PC-3 (cell line): ENCODE results near the gene RNMT. TPM values are rescaled to one million over a fixed set of nuclear protein-coding genes. Genes with fewer than 3 reads are reported as not detected.

Experiments
- ATAC-seq: fragments of 200-7000 bp; cut with Tn5 transposase; 2 replicates; pipeline ENCODE4 v1.9.1; 2020; ENCODE audit warnings: mild to moderate bottlenecking, moderate library complexity
- BruUV-seq: library from RNA; stranded (reverse); fragments of 400-500 nt; replicated peaks from 2 replicates; lab custom pipeline; 2021; lab: Mats Ljungman, UMichigan
- CTCF ChIA-PET: fragments of 300-600 bp; sonication (Branson Sonifier 250); formaldehyde crosslinking; loops from one replicate; lab custom pipeline; 2022; ENCODE audit warnings: antibody characterized with exemption; lab: Charles Lee
- POLR2A ChIA-PET: fragments of 300-600 bp; sonication (Branson Sonifier 250); formaldehyde crosslinking; loops from one replicate; lab custom pipeline; 2022; ENCODE audit warnings: antibody characterized with exemption; ENCODE audit not compliant: unreplicated experiment; lab: Charles Lee
- DNase-seq: peaks from one replicate; pipeline ENCODE4 v3.0.0-alpha.2; 2015
- H2AFZ ChIP-seq: fragments of 300-600 bp; sonication (generic); 2 replicates; pipeline ENCODE4 v1.6.0; 2016; ENCODE audit warnings: antibody characterized with exemption, low read length
- H3F3A ChIP-seq: fragments of 300-600 bp; sonication (generic); one replicate; pipeline ENCODE4 v1.6.0; 2017; ENCODE audit warnings: antibody characterized with exemption, low read length, control low read depth, mild to moderate bottlenecking; ENCODE audit not compliant: unreplicated experiment
- H3K27ac ChIP-seq: fragments of 300-600 bp; sonication (generic); 2 replicates; pipeline ENCODE4 v1.5.1; 2016; ENCODE audit warnings: mild to moderate bottlenecking, low read length
- H3K27me3 ChIP-seq: fragments of 300-600 bp; sonication (generic); 2 replicates; pipeline ENCODE4 v1.6.1; 2016; ENCODE audit warnings: low read length, mixed read lengths
- H3K36me3 ChIP-seq: fragments of 300-600 bp; sonication (generic); 2 replicates; pipeline ENCODE4 v1.6.1; 2016; ENCODE audit warnings: low read depth, mixed run types, low read length, mixed read lengths
- H3K4me1 ChIP-seq: fragments of 300-600 bp; sonication (generic); 2 replicates; pipeline ENCODE4 v1.5.1; 2016; ENCODE audit warnings: low read length; ENCODE audit not compliant: insufficient read depth
- H3K4me2 ChIP-seq: fragments of 300-600 bp; sonication (generic); 2 replicates; pipeline ENCODE4 v1.6.0; 2016; ENCODE audit warnings: low read length
- H3K4me3 ChIP-seq: fragments of 300-600 bp; sonication (generic); 2 replicates; pipeline ENCODE4 v1.5.1; 2016; ENCODE audit warnings: mild to moderate bottlenecking, low read length, mixed read lengths
- H3K79me2 ChIP-seq: fragments of 300-600 bp; sonication (generic); 2 replicates; pipeline ENCODE4 v1.6.1; 2017; ENCODE audit warnings: low read length, mixed read lengths
- H3K9ac ChIP-seq: fragments of 300-600 bp; sonication (generic); 2 replicates; pipeline ENCODE4 v1.6.0; 2016; ENCODE audit warnings: mild to moderate bottlenecking, low read length
- H3K9me2 ChIP-seq: fragments of 300-600 bp; sonication (generic); replicated peaks from 2 replicates; pipeline ENCODE4 v1.6.1; 2016; ENCODE audit warnings: mixed run types, low read length, mixed read lengths
- H3K9me3 ChIP-seq: fragments of 300-600 bp; sonication (generic); 2 replicates; pipeline ENCODE4 v1.6.1; 2016; ENCODE audit warnings: low read length, mixed read lengths
- H4K20me1 ChIP-seq: fragments of 300-600 bp; sonication (generic); 2 replicates; pipeline ENCODE4 v1.6.1; 2016; ENCODE audit warnings: low read length, mixed read lengths
- CTCF ChIP-seq: fragments of 300-600 bp; sonication (generic); conservative IDR thresholded peaks from 2 replicates; pipeline ENCODE4 v1.5.1; 2017; ENCODE audit warnings: antibody characterized with exemption, low read depth, mild to moderate bottlenecking, low read length
- EZH2 ChIP-seq: fragments of 300-600 bp; sonication (generic); IDR thresholded peaks from one replicate; pipeline ENCODE4 v1.6.1; 2017; ENCODE audit warnings: antibody characterized with exemption, mild to moderate bottlenecking, low read length; ENCODE audit not compliant: unreplicated experiment
- EZH2phosphoT487 ChIP-seq: fragments of 300-600 bp; sonication (generic); IDR thresholded peaks from 2 replicates; pipeline ENCODE4 v1.6.1; 2018; ENCODE audit warnings: mild to moderate bottlenecking, antibody characterized with exemption, low read length, borderline replicate concordance
- intact Hi-C: fragments of 100-400 bp; cut with micrococcal nuclease; formaldehyde crosslinking; loops from 2 replicates; pipeline ENCODE4 v1.9.0; 2023
- total RNA-seq: library from RNA; depleted of rRNA; stranded (reverse); fragments of >200 nt; gene quantifications from 2 replicates; pipeline ENCODE4 v1.2.3, GENCODE V29; 2014

RNMT gene
- total RNA-seq, 1 experiment from 2014 or later = 18.9 TPM

- Histone ChIP-seq H3K27ac (no peak overlapping the region), H3K4me1 (no peaks in the 10 kb centered on the region), H3K9me2 (no peaks in the 10 kb centered on the region), H3K79me2 (no peaks in the 10 kb centered on the region), H3F3A (no peaks in the 10 kb centered on the region), H4K20me1 (no peaks in the 10 kb centered on the region), H3K9me3 (no peaks in the 10 kb centered on the region), H3K36me3 (0 out of 2 replicates have a peak, but pooled peaks cover 3% of the 10 kb centered on the region), H3K4me2 (no peak overlapping the region), H3K9ac (no peak overlapping the region), H2AFZ (no peak overlapping the region), H3K4me3 (no peak overlapping the region), H3K27me3 (no peaks in the 10 kb centered on the region)
- DNase-seq (no peak), ATAC-seq (no peak)
- intact Hi-C loops = no loop called here
- POLR2A ChIA-PET = no interaction called here
- BruUV-seq = no TSS peak
- TF ChIP-seq EZH2phosphoT487 (no peak), CTCF (no peak)
- CTCF ChIA-PET = interaction anchor here (0.5 kb wide), 1 partner anchor 481 kb away, joined by 3 read pairs; no protein-coding TSS in a partner anchor
These were observed 36.4 kb downstream of the RNMT start for GRCh38 chr18:13762690-13763439.

GRCh38 chr18:13775058-13775457, 48.6 kb downstream of the RNMT start:
- no peak for ATAC-seq
- Histone ChIP-seq H3K9ac (no peak overlapping the region), H3F3A (no peaks in the 10 kb centered on the region), H3K27ac (no peak overlapping the region), H3K4me1 (no peaks in the 10 kb centered on the region), H3K27me3 (peaks cover 8% of the 10 kb centered on the region), H3K4me3 (no peak overlapping the region), H3K79me2 (no peaks in the 10 kb centered on the region), H3K4me2 (no peak overlapping the region), H3K36me3 (no peaks in the 10 kb centered on the region), H4K20me1 (no peaks in the 10 kb centered on the region), H3K9me2 (no peaks in the 10 kb centered on the region), H3K9me3 (no peaks in the 10 kb centered on the region), H2AFZ (no peak overlapping the region)
- DNase-seq = no peak
- no TSS peak for BruUV-seq
- ChIA-PET POLR2A (no interaction called here), CTCF (no interaction called here)
- intact Hi-C loops = no loop called here
- no peak for TF ChIP-seq CTCF
- TF ChIP-seq EZH2phosphoT487 = no peak
- TF ChIP-seq EZH2 = no peak

- H3K9me2 ChIP-seq = no peaks in the 10 kb centered on the region
- intact Hi-C loops = no loop called here
- POLR2A ChIA-PET = no interaction called here
- no peak overlapping the region for H3K9ac ChIP-seq
- H3K27me3 ChIP-seq = peaks cover 13% of the 10 kb centered on the region; the same call in 1 of the 2 replicates
- no peak overlapping the region for H3K27ac ChIP-seq
- H4K20me1 ChIP-seq = no peaks in the 10 kb centered on the region
- no peaks in the 10 kb centered on the region for H3K36me3 ChIP-seq
- CTCF ChIA-PET = no interaction called here
- ATAC-seq (no peak), DNase-seq (no peak)
- no peaks in the 10 kb centered on the region for H3F3A ChIP-seq
- BruUV-seq = no TSS peak
- no peak overlapping the region for H2AFZ ChIP-seq
- H3K4me3 ChIP-seq = no peak overlapping the region
- no peaks in the 10 kb centered on the region for H3K4me1 ChIP-seq
- TF ChIP-seq EZH2phosphoT487 (no peak), EZH2 (no peak), CTCF (no peak)
- no peak overlapping the region for H3K4me2 ChIP-seq
- H3K79me2 ChIP-seq = no peaks in the 10 kb centered on the region
- H3K9me3 ChIP-seq = no peaks in the 10 kb centered on the region
These were observed 64.7 kb downstream of the RNMT start for GRCh38 chr18:13791181-13791580.
